Panc1 (cell line): ENCODE data around the gene NCOA3.

Experiments used
- POLR2AphosphoS5 ChIP-seq: IDR thresholded peaks from 2 replicates; pipeline ENCODE4 v1.6.1; 2012; ENCODE audit warnings: mild to moderate bottlenecking, low read depth, low read length, moderate library complexity
- TCF7L2 ChIP-seq: IDR thresholded peaks from 2 replicates; pipeline ENCODE4 v1.6.1; 2011; ENCODE audit warnings: mild to moderate bottlenecking, low read depth, low read length, inconsistent platforms
- TF ChIP-seq, protein P1 (sequence below): fragments of 450-650 bp; IDR thresholded peaks from 2 replicates; pipeline ENCODE4 v1.5.1; 2017; ENCODE audit warnings: mild to moderate bottlenecking

DNA sequence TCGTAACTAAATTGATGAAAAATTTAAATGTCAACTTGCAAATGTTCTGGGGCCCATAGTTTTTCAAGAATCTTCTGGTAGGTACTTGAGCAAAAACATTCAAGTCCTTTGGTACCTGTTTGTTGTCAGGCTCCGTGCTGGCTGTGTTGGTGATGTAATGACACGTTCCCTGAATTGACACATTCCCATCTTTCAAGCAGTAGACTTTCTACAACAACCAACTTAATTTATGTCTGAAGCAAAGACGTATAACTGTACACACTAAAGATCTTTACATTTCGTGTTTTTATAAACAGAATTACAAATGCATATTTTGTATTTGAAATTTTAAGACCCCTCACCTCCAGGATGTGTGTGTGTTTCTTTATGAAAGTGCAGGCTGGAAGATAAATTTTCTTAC lies 49.5 kb downstream of the NCOA3 start:
- TF ChIP-seq, protein P1, sequence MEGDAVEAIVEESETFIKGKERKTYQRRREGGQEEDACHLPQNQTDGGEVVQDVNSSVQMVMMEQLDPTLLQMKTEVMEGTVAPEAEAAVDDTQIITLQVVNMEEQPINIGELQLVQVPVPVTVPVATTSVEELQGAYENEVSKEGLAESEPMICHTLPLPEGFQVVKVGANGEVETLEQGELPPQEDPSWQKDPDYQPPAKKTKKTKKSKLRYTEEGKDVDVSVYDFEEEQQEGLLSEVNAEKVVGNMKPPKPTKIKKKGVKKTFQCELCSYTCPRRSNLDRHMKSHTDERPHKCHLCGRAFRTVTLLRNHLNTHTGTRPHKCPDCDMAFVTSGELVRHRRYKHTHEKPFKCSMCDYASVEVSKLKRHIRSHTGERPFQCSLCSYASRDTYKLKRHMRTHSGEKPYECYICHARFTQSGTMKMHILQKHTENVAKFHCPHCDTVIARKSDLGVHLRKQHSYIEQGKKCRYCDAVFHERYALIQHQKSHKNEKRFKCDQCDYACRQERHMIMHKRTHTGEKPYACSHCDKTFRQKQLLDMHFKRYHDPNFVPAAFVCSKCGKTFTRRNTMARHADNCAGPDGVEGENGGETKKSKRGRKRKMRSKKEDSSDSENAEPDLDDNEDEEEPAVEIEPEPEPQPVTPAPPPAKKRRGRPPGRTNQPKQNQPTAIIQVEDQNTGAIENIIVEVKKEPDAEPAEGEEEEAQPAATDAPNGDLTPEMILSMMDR = no peak
- TF ChIP-seq TCF7L2 (no peak), POLR2AphosphoS5 (no peak)
